ENCODE data around the gene CCKAR.

DNA sequence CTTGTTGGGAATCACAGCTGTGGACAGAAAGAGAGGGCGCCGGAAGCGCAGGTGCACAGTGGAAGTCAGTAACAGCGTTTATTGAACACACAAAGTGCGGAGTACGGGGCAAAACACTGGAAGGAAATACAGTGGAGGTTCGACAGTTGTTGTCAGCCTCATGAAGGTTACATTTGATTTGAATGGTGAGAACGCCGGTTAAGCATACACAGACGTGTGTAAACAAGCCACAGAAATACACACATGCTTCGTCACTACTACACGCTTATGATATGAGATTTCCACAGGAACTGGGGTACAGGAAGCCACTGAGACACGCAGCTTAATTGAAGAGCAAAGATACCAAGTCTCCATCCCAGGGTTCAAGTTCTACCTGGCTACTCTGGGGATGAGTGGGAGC, 12.0 kb downstream of the CCKAR start:
- TF ChIP-seq, protein P1, sequence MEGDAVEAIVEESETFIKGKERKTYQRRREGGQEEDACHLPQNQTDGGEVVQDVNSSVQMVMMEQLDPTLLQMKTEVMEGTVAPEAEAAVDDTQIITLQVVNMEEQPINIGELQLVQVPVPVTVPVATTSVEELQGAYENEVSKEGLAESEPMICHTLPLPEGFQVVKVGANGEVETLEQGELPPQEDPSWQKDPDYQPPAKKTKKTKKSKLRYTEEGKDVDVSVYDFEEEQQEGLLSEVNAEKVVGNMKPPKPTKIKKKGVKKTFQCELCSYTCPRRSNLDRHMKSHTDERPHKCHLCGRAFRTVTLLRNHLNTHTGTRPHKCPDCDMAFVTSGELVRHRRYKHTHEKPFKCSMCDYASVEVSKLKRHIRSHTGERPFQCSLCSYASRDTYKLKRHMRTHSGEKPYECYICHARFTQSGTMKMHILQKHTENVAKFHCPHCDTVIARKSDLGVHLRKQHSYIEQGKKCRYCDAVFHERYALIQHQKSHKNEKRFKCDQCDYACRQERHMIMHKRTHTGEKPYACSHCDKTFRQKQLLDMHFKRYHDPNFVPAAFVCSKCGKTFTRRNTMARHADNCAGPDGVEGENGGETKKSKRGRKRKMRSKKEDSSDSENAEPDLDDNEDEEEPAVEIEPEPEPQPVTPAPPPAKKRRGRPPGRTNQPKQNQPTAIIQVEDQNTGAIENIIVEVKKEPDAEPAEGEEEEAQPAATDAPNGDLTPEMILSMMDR (conservative IDR thresholded peaks at IDR 0.05; ENCODE audit: low read depth in 2 of 2) = no peak
- TF ChIP-seq, protein P2, sequence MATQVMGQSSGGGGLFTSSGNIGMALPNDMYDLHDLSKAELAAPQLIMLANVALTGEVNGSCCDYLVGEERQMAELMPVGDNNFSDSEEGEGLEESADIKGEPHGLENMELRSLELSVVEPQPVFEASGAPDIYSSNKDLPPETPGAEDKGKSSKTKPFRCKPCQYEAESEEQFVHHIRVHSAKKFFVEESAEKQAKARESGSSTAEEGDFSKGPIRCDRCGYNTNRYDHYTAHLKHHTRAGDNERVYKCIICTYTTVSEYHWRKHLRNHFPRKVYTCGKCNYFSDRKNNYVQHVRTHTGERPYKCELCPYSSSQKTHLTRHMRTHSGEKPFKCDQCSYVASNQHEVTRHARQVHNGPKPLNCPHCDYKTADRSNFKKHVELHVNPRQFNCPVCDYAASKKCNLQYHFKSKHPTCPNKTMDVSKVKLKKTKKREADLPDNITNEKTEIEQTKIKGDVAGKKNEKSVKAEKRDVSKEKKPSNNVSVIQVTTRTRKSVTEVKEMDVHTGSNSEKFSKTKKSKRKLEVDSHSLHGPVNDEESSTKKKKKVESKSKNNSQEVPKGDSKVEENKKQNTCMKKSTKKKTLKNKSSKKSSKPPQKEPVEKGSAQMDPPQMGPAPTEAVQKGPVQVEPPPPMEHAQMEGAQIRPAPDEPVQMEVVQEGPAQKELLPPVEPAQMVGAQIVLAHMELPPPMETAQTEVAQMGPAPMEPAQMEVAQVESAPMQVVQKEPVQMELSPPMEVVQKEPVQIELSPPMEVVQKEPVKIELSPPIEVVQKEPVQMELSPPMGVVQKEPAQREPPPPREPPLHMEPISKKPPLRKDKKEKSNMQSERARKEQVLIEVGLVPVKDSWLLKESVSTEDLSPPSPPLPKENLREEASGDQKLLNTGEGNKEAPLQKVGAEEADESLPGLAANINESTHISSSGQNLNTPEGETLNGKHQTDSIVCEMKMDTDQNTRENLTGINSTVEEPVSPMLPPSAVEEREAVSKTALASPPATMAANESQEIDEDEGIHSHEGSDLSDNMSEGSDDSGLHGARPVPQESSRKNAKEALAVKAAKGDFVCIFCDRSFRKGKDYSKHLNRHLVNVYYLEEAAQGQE (IDR thresholded peaks at IDR 0.05; ENCODE audit: unreplicated experiment) = no peak
- no peak for TF ChIP-seq POLR2AphosphoS5 (IDR thresholded peaks at IDR 0.05; ENCODE audit: low read depth)
- no peak for TF ChIP-seq EZH2 (IDR thresholded peaks at IDR 0.05; ENCODE audit: low read depth, unreplicated experiment)
- TF ChIP-seq JUNB (IDR thresholded peaks at IDR 0.05; ENCODE audit: unreplicated experiment) = no peak
- TF ChIP-seq, protein P3, sequence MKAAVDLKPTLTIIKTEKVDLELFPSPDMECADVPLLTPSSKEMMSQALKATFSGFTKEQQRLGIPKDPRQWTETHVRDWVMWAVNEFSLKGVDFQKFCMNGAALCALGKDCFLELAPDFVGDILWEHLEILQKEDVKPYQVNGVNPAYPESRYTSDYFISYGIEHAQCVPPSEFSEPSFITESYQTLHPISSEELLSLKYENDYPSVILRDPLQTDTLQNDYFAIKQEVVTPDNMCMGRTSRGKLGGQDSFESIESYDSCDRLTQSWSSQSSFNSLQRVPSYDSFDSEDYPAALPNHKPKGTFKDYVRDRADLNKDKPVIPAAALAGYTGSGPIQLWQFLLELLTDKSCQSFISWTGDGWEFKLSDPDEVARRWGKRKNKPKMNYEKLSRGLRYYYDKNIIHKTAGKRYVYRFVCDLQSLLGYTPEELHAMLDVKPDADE (IDR thresholded peaks at IDR 0.05) = no peak
- TF ChIP-seq CREB1 (CRISPR knock-in tag; IDR thresholded peaks at IDR 0.05; ENCODE audit: low read depth) = no peak
- no peak for TF ChIP-seq STAT1 (IDR thresholded peaks at IDR 0.05; ENCODE audit: unreplicated experiment)
- TF ChIP-seq EZH2phosphoT487 (IDR thresholded peaks at IDR 0.05; ENCODE audit: unreplicated experiment) = no peak
- no peak for TF ChIP-seq ZNF331 (CRISPR knock-in tag; IDR thresholded peaks at IDR 0.05; ENCODE audit: low read depth)
- TF ChIP-seq, protein P4, sequence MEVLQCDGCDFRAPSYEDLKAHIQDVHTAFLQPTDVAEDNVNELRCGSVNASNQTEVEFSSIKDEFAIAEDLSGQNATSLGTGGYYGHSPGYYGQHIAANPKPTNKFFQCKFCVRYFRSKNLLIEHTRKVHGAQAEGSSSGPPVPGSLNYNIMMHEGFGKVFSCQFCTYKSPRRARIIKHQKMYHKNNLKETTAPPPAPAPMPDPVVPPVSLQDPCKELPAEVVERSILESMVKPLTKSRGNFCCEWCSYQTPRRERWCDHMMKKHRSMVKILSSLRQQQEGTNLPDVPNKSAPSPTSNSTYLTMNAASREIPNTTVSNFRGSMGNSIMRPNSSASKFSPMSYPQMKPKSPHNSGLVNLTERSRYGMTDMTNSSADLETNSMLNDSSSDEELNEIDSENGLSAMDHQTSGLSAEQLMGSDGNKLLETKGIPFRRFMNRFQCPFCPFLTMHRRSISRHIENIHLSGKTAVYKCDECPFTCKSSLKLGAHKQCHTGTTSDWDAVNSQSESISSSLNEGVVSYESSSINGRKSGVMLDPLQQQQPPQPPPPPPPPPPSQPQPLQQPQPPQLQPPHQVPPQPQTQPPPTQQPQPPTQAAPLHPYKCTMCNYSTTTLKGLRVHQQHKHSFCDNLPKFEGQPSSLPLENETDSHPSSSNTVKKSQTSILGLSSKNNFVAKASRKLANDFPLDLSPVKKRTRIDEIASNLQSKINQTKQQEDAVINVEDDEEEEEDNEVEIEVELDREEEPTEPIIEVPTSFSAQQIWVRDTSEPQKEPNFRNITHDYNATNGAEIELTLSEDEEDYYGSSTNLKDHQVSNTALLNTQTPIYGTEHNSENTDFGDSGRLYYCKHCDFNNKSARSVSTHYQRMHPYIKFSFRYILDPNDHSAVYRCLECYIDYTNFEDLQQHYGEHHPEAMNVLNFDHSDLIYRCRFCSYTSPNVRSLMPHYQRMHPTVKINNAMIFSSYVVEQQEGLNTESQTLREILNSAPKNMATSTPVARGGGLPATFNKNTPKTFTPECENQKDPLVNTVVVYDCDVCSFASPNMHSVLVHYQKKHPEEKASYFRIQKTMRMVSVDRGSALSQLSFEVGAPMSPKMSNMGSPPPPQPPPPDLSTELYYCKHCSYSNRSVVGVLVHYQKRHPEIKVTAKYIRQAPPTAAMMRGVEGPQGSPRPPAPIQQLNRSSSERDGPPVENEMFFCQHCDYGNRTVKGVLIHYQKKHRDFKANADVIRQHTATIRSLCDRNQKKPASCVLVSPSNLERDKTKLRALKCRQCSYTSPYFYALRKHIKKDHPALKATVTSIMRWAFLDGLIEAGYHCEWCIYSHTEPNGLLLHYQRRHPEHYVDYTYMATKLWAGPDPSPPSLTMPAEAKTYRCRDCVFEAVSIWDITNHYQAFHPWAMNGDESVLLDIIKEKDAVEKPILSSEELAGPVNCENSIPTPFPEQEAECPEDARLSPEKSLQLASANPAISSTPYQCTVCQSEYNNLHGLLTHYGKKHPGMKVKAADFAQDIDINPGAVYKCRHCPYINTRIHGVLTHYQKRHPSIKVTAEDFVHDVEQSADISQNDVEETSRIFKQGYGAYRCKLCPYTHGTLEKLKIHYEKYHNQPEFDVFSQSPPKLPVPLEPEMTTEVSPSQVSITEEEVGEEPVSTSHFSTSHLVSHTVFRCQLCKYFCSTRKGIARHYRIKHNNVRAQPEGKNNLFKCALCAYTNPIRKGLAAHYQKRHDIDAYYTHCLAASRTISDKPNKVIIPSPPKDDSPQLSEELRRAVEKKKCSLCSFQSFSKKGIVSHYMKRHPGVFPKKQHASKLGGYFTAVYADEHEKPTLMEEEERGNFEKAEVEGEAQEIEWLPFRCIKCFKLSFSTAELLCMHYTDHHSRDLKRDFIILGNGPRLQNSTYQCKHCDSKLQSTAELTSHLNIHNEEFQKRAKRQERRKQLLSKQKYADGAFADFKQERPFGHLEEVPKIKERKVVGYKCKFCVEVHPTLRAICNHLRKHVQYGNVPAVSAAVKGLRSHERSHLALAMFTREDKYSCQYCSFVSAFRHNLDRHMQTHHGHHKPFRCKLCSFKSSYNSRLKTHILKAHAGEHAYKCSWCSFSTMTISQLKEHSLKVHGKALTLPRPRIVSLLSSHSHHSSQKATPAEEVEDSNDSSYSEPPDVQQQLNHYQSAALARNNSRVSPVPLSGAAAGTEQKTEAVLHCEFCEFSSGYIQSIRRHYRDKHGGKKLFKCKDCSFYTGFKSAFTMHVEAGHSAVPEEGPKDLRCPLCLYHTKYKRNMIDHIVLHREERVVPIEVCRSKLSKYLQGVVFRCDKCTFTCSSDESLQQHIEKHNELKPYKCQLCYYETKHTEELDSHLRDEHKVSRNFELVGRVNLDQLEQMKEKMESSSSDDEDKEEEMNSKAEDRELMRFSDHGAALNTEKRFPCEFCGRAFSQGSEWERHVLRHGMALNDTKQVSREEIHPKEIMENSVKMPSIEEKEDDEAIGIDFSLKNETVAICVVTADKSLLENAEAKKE (CRISPR knock-in tag; IDR thresholded peaks at IDR 0.05) = no peak
- no peak for TF ChIP-seq ZNF114 (CRISPR knock-in tag; IDR thresholded peaks at IDR 0.05)
